DMS114 treated with DMSO at 0.1 percent for 48 hours (cell line): ENCODE data around the gene TNIK.

Experiments used
- DNase-seq: peaks from one replicate; lab custom pipeline; 2025; ENCODE audit not compliant: unreplicated experiment; lab: John Stamatoyannopoulos, UW

Gene TNIK

DNA sequence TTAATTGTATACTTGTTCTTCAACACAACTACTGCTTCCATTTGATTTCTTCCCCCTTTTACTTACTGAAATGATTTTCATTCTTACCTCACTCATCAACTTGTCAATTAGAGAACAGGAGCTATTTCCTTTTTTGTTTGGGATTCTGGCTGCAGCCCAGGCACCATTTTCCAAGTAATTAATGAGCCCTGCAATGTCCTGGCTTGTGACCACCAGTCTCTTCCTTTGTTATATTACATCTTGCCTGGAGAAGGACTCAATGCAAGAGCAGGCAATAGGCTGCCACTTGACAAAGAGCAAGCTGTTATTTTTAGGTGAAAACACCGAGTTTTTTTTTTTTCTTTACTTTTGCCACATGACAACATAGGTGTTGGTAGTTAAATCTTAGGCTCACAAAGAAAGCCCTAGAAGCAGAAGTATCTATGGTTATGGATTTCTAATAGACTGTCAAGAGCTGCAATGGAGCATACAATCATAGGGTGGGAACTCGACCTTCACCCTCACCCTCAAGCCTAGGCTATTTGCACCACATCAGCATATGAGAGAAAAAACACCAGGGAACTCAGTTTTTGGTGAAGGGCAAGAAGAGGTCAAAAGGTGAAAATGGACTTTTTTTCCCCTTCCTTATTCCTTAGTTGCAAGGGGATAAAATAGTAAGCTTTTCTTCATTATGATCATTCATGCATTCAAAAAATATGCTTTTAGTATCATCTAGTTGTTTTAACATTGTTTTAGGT lies 114.9 kb downstream of the TNIK start:
- no peak for DNase-seq

DNA sequence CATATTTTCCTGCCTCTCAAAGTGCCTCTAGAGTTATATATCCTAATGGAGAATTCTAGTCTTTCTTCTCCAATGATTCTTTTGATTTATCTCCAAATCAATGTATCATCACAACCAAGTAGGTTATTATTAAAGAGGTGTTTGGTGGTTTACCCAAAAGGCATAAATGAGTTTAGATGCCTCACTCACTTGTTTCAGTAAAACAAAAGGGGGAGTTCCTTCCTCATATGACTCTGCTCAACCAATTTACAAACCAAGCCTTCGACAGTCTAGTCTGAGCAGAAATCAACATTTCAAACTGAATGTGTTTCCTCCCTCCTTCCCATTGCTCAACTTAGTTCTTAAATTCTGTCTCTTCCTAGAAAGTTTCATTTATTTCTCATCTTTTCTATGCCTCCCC lies 116.5 kb downstream of the TNIK start:
- no peak for DNase-seq

DNA sequence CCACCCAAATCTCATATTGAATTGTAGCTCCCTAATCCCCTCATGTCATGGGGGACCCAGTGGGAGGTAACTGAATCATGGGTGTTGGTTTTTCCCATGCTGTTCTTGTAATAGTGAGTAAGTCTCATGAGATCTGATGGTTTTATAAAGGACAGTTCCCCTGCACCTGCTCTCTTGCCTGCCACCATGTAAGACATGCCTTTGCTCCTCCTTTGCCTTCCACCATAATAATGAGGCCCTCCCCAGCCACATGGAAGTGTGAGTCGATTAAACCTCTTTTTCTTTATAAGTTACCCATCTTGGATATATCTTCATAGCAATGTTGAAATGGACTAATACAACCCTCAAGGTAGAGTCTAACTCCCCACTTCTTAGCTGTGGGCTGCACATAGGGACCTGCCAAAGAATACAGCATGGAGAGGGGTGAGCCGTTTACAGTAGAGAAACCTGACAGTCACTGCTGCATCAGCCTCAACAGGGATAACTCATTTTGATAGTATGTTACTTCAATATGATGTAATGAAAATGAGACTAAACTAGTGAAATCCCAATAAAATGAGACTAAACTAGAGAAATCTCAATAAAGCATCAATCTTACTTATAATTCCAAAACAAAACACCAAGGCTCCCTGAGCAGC lies 117.3 kb downstream of the TNIK start:
- no peak for DNase-seq

DNA sequence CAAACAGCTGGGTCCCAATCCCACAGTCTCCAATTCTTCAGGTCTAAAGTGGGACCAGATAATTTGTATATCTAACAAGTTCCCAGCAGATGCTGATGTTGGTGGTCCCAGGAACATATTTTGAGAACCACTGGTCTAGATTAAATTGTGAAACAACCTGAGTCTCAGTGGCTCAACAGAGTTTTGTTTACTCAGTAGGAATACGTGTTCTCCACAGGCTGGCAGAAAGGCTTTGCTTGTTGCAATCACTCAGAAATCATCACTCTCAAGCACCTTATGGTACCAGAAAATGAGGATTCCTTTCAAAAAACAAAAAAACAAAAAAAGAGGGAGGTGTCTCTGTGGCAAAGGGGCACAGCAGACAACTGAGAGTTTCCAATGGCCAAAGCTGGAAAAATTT lies 118.0 kb downstream of the TNIK start:
- DNase-seq: no peak

DNA sequence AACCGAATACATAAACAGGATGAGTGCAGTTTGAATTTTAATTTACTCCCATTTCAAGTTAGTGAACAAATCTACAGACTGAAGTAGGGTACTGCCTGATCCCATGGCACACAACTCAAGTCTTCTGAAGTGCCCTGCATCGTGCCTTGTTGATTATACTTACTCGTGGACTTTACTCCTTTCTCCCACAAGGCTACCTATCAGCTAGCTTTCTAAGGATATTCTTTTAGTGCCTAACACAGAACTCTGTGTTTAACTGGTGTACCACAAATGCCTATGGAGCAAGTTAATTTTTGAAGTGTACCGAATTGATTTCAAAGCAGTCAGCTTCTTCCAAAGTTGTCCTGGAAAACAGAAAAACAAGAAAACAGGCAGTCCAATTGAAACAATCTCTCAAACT lies 119.8 kb downstream of the TNIK start:
- no peak for DNase-seq

DNA sequence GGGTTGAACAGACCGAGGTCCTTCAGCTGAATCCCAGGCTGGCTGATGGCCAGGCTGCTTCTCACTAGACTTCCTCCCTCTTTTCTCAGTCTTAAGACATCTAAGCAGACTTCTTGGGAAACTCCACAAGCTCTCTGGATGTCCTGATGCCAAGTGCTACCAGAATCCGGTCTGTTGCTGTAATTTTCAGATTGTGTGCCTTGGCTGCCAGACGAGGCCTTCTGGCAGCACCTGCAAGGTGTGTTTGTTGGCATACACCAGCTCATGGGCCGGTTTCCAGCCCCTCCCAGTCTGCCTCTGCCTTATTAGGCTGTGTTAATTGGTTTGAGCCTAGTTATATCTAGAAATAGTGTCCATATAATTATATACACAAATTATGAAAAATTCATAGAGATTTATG lies 120.6 kb downstream of the TNIK start:
- no peak for DNase-seq

DNA sequence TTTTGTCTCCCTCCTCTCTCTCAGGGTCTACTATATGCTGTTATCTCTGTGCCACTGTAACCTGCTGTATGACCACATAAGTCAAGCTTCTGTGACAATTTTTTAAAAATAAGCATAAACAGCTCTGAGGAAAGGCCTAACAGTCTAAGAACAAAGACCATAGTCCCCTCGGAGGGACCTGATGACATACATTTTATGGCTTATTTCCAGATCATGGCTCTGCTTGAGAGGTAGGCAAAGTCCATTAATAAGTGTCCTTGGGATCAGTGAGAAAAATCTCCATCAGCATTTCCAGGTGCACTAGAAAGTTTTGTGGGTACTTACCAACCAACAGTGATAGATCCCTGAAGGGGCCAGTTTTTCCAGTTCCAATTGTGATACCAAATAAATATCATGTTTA lies 123.8 kb downstream of the TNIK start:
- no peak for DNase-seq

DNA sequence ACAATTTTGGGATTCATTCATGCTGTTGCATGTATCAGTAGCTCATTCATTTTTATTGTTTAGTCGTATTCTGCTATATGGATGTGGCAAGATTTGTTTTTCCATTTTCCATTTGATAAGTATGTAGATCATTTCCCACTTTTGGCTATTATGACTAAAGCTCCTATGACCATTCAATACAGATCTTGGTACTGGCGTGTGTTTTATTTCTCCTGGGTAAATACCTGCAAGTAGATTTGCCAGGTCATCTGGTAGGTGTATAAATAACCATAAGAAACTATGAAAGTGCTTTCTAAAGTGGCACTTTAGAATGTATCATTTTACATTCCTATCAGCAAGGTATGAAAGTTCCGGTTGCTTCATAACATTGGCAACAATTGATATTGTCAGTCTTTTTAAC lies 124.6 kb downstream of the TNIK start:
- no peak for DNase-seq

DNA sequence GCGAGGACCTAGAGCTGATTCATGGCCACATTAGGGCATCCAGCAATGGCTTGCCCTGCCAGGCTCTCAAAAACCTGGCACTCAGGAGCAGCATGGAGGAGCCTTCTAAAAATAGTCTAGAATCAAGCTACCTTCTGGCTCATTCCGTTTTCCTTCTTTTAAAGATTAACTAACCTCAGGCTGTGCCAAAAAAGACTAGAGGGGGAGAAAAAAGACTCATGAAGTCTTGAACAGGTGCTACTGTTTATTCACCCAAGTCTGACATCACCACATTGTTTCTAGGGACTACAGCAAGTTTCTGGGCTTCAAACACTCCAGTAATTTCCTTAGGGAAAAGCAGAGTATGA lies 125.8 kb downstream of the TNIK start:
- DNase-seq: no peak

DNA sequence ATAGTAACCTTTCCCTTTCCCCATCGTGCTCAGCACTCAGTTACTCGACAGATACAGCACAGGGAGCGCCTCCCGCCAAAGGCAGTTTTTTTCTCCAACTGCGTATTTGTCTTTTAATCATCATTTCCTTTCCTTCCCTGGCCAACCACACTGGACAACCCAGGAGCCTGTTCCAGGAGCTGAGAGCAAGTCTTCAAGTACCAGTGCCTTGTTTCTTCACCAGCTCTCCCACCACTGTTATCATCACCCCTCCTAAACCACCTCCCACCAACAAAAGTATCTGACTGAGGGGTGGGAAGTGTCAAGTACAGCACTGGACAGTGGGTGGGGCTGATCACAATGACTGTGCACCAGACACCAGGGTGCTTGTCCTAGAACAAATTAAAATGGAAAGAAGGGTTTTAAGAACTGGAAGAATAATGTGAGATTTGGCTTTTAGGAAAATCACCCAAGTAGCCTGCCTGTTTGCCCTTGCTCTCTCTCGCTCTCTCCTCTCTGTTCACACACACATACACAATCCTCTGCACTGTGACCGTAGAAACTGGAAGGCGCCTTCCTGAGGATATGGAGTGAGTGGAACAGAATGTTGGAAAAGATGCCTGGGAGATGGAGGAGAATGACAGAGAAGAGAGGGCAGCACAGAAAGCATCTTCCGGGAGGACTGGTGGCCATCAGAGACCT lies 126.3 kb downstream of the TNIK start:
- no peak for DNase-seq

DNA sequence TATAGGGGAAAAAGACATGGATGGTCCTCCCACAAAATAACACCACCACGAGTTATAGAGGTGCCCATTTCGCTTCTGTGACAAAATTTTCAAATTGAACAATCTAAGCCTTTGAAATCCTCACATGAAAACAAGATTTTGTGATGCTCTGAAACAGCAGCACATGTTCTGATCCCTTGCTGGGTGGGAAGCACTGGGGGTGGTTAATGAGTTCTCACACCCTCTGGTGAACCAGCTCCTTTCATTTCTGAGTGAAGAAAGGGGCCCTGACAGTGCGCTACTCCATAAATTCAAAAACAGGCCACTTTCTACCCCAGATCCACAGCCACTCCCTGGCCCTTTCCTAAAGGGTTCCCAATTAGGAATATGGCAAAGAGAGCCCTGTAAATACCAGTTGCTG lies 129.3 kb downstream of the TNIK start:
- DNase-seq: no peak

DNA sequence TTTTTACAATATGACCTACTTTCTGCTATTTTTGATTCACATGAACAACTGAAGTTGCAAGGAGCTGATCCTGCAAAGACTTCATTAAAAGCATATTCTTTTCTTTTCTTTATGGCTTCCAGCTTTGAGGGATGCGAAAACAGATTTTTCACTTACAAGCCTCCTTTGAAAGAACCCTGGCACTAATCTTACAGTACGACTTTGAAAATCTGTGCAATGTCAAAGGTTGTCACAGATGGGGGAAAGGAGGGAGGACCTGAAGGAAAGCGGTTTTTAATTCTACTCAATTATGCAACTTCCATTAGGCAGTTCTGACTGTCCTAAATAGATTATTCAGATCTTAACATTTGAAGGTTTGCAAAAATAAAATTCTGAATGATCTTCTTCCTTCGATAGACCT lies 130.5 kb downstream of the TNIK start:
- no peak for DNase-seq

DNA sequence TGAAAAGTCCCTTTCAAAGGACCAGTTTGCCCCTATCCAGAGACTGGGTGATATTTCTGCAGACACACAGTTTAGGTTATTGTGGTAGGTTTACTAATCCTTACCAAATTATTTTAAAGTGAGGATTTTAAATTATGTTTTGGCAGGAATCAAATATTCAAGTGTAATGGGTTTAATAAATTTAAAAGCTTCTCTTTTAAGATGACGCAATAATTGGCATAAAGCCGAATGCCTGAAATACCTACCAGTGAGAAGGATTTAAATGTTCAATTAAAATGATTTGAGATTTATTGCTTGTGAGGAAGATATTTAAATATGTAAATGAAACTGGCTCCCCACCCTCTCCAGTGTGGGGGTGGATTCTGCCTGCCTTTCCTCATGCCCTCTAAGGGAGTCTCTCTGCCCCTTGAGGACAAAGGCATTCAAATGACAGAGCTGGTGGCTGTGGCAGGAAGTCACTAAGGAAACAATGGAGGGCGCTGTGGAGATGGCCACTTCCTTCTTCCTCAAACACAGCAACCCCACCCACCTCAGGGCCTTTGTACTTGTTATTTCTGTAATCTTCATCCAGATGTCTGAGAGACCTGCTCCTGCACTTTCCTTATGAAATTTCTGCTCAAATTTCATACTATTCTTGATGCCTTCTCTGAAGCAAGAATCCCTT lies 131.7 kb downstream of the TNIK start:
- DNase-seq: no peak

DNA sequence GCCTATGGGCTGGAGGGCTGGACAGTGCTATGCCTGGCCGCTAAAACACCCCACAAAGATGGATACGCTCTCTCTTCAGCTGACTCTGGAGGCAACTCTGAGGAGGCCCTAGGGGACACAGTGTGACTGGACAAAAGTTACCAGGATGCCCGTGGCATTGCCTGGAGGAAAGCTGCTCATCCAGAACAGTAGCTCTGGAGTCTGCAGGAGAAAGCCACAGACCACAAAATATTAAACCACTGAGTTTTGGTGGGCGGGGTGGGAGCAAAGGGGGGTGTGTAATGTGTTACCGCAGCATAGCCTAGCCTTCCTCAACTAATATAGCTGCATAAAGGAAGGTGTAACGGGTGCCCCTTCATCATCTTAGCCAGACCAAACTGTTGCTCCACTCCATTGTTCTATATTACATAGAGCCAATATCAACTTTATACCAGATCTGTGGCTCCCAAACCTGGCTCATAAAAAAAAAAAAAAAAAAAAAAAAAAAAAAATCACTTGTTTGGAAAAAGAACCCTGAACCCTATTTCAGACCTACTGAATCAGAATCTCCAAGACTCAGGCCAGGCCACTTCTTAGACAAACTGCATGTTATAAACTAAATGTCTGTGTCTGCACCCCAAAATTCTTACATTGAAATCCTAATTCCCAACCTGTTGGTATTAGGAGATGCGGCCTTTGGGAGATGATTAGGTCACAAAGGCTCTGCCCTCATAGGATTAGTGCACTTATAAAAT lies 132.6 kb downstream of the TNIK start:
- DNase-seq: no peak

DNA sequence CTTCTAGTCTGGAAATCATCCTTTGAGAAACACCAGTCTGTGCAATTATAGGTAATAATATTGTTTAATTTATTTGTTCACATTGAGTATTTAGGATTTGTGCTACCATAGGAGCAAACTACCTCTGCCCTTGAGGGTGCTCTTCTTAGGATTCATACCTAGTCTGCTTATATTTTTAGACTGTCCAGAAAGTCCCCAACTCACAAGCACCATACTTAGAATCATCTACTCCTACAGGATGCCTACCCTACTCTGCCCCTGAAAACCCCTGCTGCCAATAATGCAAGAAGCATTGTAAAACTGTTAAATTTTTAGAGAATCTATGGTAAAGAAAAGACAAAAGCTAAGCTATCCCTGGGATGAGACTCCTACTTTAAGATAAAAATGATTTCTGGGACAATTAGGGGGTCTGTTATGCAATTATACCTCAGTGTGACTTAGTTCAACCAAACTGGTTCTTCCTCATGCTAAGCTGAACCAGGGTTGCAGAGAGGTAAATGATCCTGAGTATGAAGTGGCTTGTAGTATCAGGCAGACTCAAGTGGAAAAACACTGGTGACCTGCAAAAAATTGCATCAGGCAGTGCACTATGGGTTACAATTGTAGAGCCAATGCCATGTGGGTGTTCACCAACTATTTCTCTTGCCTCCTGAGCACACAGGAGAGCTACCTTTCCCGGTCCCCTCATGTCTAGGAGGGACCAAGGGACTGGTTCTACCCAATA lies 133.3 kb downstream of the TNIK start:
- no peak for DNase-seq

DNA sequence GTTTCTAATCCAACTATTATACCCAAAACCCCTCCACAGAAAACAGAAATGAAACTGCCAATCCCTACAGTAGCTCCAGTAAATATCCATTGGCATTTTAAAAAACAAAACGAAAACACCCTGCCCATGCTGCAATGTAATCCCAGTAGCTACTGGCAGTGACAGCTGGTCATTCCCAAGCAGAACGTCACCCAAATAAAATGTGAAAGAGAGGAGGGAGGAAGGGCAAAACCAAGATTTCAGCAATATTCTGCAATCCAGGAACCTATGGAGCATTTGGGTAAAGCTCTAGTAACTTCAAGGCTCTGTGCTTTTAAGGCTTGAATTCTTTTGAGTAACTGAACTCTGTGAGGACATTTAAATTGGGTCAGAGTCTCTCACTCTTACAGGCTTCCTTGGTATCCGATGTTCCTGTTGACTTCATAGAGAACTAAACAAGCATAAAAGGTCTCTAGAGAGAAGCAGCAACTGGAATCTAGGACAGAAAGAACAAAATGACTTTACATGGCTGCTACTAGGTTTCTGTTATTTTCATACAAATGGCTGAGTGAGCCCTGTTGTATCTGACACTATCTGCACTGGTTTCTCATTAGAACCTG lies 136.2 kb downstream of the TNIK start:
- DNase-seq: no peak

DNA sequence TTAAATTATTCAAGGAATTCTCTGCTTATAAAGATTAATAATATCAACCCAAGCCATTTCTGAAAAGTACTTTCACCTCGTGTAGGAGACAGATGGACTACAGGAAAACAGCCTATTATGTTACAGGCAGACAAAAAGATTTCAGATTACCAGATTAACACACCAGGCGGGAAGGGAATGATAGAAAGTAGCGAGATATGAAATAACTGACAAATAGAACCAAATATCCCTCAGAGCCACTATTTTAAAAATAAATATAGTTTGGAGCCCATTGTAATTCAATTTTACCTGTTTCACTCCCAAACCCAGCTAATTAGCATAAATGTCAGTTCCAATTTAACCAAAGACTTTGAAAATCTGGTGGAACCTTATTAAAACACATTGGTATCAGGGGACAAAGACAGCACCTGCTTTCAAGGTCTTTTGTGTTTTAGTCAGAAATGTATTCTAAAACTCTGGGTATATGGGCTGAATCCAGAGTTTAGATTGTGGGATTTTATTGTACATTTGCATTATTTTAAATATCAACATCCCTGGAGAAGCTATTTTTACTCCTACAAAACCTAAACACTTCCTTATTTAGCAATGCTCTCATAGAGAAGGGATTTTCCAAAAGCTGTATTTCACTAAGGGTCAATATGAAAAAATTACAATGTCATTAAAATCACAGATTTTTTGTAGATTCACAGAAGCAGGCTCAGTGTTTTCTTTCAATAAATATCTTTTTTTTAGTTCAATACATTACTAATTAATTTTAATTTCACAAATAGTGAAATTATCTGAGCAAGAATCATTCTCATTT lies 138.4 kb downstream of the TNIK start:
- no peak for DNase-seq

DNA sequence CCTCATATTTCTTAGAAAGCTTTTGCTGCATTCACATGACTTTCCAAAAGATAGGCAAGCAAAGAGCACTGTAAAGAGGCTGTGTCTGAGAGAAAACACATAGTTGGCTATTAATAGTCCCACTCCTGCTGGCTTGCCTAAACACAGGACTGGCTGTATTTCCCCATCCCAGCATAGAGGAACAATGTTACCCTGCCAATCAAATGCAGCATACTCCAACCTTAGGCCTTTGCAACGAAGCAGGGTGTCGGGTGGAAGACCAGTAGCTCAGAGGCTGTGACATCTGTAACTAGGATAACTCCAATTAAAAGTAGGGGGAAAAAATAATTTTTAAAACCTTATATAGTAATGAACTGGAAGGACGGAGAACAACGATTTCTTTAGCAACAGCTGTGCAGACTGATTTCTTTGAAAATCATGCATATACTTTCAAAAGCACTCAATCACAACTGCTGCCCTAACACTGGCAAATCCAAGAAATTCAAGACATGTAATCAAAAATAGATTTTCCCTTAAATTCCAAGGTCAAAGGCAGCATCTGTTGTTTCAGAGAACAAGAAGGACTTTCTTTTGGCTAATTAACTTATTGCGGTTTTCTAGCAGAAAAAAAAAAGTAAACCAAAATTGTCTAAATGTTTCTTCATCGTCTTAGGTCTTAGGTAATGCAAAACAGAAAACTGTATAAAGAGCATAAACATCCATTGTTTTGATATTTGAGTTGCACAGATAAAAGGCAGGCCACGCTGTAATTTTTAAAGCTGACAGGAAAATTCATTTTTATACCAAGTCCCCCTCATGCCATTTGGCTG lies 139.3 kb downstream of the TNIK start:
- DNase-seq: no peak

DNA sequence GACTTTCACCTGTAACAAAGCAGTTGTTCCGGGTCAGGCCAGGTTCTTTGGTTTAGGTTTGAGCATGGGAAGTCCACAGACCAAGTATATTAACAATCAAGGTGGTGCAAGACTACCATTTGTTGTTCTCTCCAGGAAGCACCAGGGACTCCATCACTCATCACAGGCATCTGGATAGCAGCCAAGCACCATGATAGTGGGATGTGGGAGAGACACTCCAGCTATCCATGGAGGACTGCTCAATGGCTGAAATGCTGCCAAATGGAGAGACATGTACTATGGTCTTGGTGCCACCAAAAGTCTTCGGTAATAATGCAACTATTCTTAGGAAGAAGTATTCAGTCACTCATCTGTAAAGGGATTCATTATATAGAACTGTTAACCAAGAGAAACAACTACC lies 143.0 kb downstream of the TNIK start:
- no peak for DNase-seq
